Measurements from ENCODE around the gene SLC29A3.
A peak's percentile ranks its signal among the peaks of the same experiment; 100 is the strongest.
"Not testable (repeated sequence)": the region's sequence is repeated elsewhere in the genome, so short reads cannot be mapped to it uniquely, and the experiment has no call there.

The SLC29A3 gene

GRCh38 chr10:71348850-71349249, 29.8 kb downstream of the SLC29A3 start:
- DNase-seq = no peak

- no peak for DNase-seq
Measured at GRCh38 chr10:71349406-71349805, 30.3 kb downstream of the SLC29A3 start.

- DNase-seq = no peak
Measured at GRCh38 chr10:71351087-71351486, 32.0 kb downstream of the SLC29A3 start.

- DNase-seq = no peak
Measured at GRCh38 chr10:71351628-71352319, 32.7 kb downstream of the SLC29A3 start.

- DNase-seq = no peak
Measured at GRCh38 chr10:71353639-71354038, 34.6 kb downstream of the SLC29A3 start.

GRCh38 chr10:71354776-71355175, 35.7 kb downstream of the SLC29A3 start:
- no peak for DNase-seq

- no peak for DNase-seq
Measured at GRCh38 chr10:71355886-71356285, 36.8 kb downstream of the SLC29A3 start.

GRCh38 chr10:71357792-71358265, 38.8 kb downstream of the SLC29A3 start:
- no peak for DNase-seq

GRCh38 chr10:71358277-71358676, 39.2 kb downstream of the SLC29A3 start:
- DNase-seq = no peak

- not testable (repeated sequence) for DNase-seq
Measured at GRCh38 chr10:71358906-71359305, 39.8 kb downstream of the SLC29A3 start.

- no peak for DNase-seq
Measured at GRCh38 chr10:71359364-71360046, 40.4 kb downstream of the SLC29A3 start.

GRCh38 chr10:71360735-71361134, 41.7 kb downstream of the SLC29A3 start:
- DNase-seq = no peak

GRCh38 chr10:71361581-71361980, 42.5 kb downstream of the SLC29A3 start:
- no peak for DNase-seq

- DNase-seq = no peak
Measured at GRCh38 chr10:71362141-71362540, 43.1 kb downstream of the SLC29A3 start.

- DNase-seq = no peak
Measured at GRCh38 chr10:71363936-71364335, 44.9 kb downstream of the SLC29A3 start.

- no peak for DNase-seq
Measured at GRCh38 chr10:71365366-71365765, 46.3 kb downstream of the SLC29A3 start.

GRCh38 chr10:71366690-71367089, 47.6 kb downstream of the SLC29A3 start:
- no peak for DNase-seq

GRCh38 chr10:71367271-71367670, 48.2 kb downstream of the SLC29A3 start:
- no peak for DNase-seq

GRCh38 chr10:71368176-71368575, 49.1 kb downstream of the SLC29A3 start:
- no peak for DNase-seq

- DNase-seq = peak in 1 of 2 experiments; percentile 11
Measured at GRCh38 chr10:71368643-71369042, 49.6 kb downstream of the SLC29A3 start.

GRCh38 chr10:71369602-71370001, 50.5 kb downstream of the SLC29A3 start:
- DNase-seq = no peak

GRCh38 chr10:71370031-71370430, 51.0 kb downstream of the SLC29A3 start:
- no peak for DNase-seq

GRCh38 chr10:71371750-71372166, 52.7 kb downstream of the SLC29A3 start:
- DNase-seq = no peak

GRCh38 chr10:71372882-71373495, 53.9 kb downstream of the SLC29A3 start:
- DNase-seq = no peak

Data from SHP77 (cell line).